ENCODE data around the gene CAPZA1. TPM values are rescaled to one million over a fixed set of nuclear protein-coding genes. Genes with fewer than 3 reads are reported as not detected.

The CAPZA1 gene
- total RNA-seq, 4 donors from 2014 or later: 129 to 286 (median 209) TPM

- H3K9me3 ChIP-seq: no peaks in the 10 kb centered on the region
- no peak for DNase-seq
- no peak for TF ChIP-seq POLR2A (IDR thresholded peaks at IDR 0.05)
- TF ChIP-seq CTCF (IDR thresholded peaks at IDR 0.05): no peak
- H3K27ac ChIP-seq: no peak overlapping the region
- H3K4me3 ChIP-seq: no peak overlapping the region
- 88 to 92% methylated on average over 5 of the region's 5 CpGs for WGBS, 2 donors
- H3K27me3 ChIP-seq: no peaks in the 10 kb centered on the region
- peaks cover 11 to 34% (median 13%) of the 10 kb centered on the region in 3 donors for H3K4me1 ChIP-seq
- intact Hi-C loops (cut with DNase I): no loop called here
- peaks cover 0 to 20% (median 8%) of the 10 kb centered on the region in 3 donors for H3K36me3 ChIP-seq
These were observed 66.3 kb downstream of the CAPZA1 start for GRCh38 chr1:112685913-112686312.

GRCh38 chr1:112686417-112686816 is 66.8 kb downstream of the CAPZA1 start:
- Histone ChIP-seq H3K27ac (peak overlapping the region in 2 of 4 donors; percentile 41 to 84), H3K27me3 (no peaks in the 10 kb centered on the region), H3K4me3 (no peak overlapping the region), H3K9me3 (no peaks in the 10 kb centered on the region), H3K36me3 (peaks cover 0 to 25% (median 11%) of the 10 kb centered on the region in 3 donors), H3K4me1 (peaks cover 11 to 34% (median 13%) of the 10 kb centered on the region in 3 donors)
- intact Hi-C loops (cut with DNase I): no loop called here
- TF ChIP-seq CTCF (IDR thresholded peaks at IDR 0.05) (no peak), POLR2A (IDR thresholded peaks at IDR 0.05) (no peak)
- WGBS, 2 donors: 43 to 51% methylated on average over 3 of the region's 3 CpGs
- DNase-seq: no peak

GRCh38 chr1:112686835-112687234 is 67.2 kb downstream of the CAPZA1 start:
- peaks cover 11 to 34% (median 13%) of the 10 kb centered on the region in 3 donors for H3K4me1 ChIP-seq
- no peaks in the 10 kb centered on the region for H3K27me3 ChIP-seq
- H3K4me3 ChIP-seq: no peak overlapping the region
- TF ChIP-seq CTCF (IDR thresholded peaks at IDR 0.05): no peak
- 78 to 82% methylated on average over 4 of the region's 4 CpGs for WGBS, 2 donors
- H3K36me3 ChIP-seq: peaks cover 0 to 29% (median 11%) of the 10 kb centered on the region in 3 donors
- no peak for DNase-seq
- H3K27ac ChIP-seq: peak overlapping the region; percentile 41 to 84 (median 63)
- intact Hi-C loops (cut with DNase I): no loop called here
- no peaks in the 10 kb centered on the region for H3K9me3 ChIP-seq

- Histone ChIP-seq H3K4me1 (peaks cover 11 to 34% (median 13%) of the 10 kb centered on the region in 3 donors), H3K4me3 (no peak overlapping the region), H3K27ac (peak overlapping the region; percentile 59 to 84 (median 72)), H3K27me3 (no peaks in the 10 kb centered on the region), H3K9me3 (no peaks in the 10 kb centered on the region), H3K36me3 (peaks cover under 1 to 35% (median 12%) of the 10 kb centered on the region in 3 donors)
- TF ChIP-seq POLR2A (IDR thresholded peaks at IDR 0.05) (no peak), CTCF (IDR thresholded peaks at IDR 0.05) (no peak)
- DNase-seq: no peak
- WGBS, 2 donors: 41 to 55% methylated on average over 4 of the region's 4 CpGs
- intact Hi-C loops (cut with DNase I): no loop called here
These were observed 67.7 kb downstream of the CAPZA1 start for GRCh38 chr1:112687361-112687760.

- Histone ChIP-seq H3K4me3 (no peak overlapping the region), H3K27ac (peak overlapping the region; percentile 59 to 84 (median 72)), H3K4me1 (peaks cover 11 to 34% (median 13%) of the 10 kb centered on the region in 3 donors), H3K9me3 (no peaks in the 10 kb centered on the region), H3K27me3 (no peaks in the 10 kb centered on the region), H3K36me3 (peaks cover 6 to 40% (median 17%) of the 10 kb centered on the region in 3 donors)
- DNase-seq: no peak
- WGBS, 2 donors: 81 to 85% methylated on average over 11 to 13 of the region's 13 CpGs
- intact Hi-C loops (cut with DNase I): no loop called here
- TF ChIP-seq POLR2A (IDR thresholded peaks at IDR 0.05): no peak
These were observed 68.3 kb downstream of the CAPZA1 start for GRCh38 chr1:112687785-112688496.
